SK-N-SH (cell line): ENCODE data around the gene FERMT1. TPM values are rescaled to one million over a fixed set of nuclear protein-coding genes. Genes with fewer than 3 reads are reported as not detected.
A peak's percentile ranks its signal among the peaks of the same experiment; 100 is the strongest.
"Not testable (repeated sequence)": the region's sequence is repeated elsewhere in the genome, so short reads cannot be mapped to it uniquely, and the experiment has no call there.

Experiments used
- CTCF ChIA-PET: fragments of 300-600, 350-600 bp; formaldehyde crosslinking; extraction: SDS; loops from one replicate; lab custom pipeline; 2021; lab: Yijun Ruan, JAX
- POLR2A ChIA-PET: fragments of 350-600 bp; sonication (Branson Sonifier 250); formaldehyde crosslinking; extraction: SDS; loops from one replicate; lab custom pipeline; 2020; ENCODE audit warnings: antibody characterized with exemption, inconsistent platforms; lab: Yijun Ruan, JAX
- DNase-seq: peaks from one replicate; pipeline ENCODE4 v3.0.0; 2012
- H2AFZ ChIP-seq: fragments of 200-600 bp; sonication (generic); 2 replicates; pipeline ENCODE4 v1.8.1; 2016; ENCODE audit warnings: antibody characterized with exemption, mild to moderate bottlenecking, low read depth
- H3F3A ChIP-seq: fragments of 200-600 bp; sonication (generic); replicated peaks from 2 replicates; pipeline ENCODE3; 2016; ENCODE audit warnings: antibody characterized with exemption, mild to moderate bottlenecking; ENCODE audit not compliant: insufficient read depth
- H3K27ac ChIP-seq, 2 experiments: fragments of 200-500 bp in 1 of 2; fragments of 200-600 bp in 1 of 2; sonication (Bioruptor generic) in 1 of 2; sonication (generic), shearing (Covaris generic) in 1 of 2; 2 replicates each; pipeline versions ENCODE4 v1.5.1 to v1.6.1; 2014 to 2016; ENCODE audit warnings: low read depth in 2 of 2, inconsistent platforms in 1 of 2, low read length in 1 of 2, mild to moderate bottlenecking in 1 of 2, mixed read lengths in 1 of 2
- H3K27me3 ChIP-seq: fragments of 200-600 bp; sonication (generic), shearing (Covaris generic); 2 replicates; pipeline ENCODE4 v1.6.1; 2016; ENCODE audit warnings: mixed run types; ENCODE audit not compliant: insufficient read depth
- H3K36me3 ChIP-seq, 2 experiments: fragments of 200-500 bp in 1 of 2; fragments of 200-600 bp in 1 of 2; sonication (Bioruptor generic) in 1 of 2; sonication (generic) in 1 of 2; replicated peaks in 1 of 2; 2 replicates each; pipeline versions ENCODE3 to v1.5.1; 2014 to 2016; ENCODE audit warnings: low read length in 1 of 2, mild to moderate bottlenecking in 1 of 2; ENCODE audit not compliant: insufficient read depth in 2 of 2, control insufficient read depth in 1 of 2
- H3K4me1 ChIP-seq, 2 experiments: fragments of 200-500 bp in 1 of 2; fragments of 200-600 bp in 1 of 2; sonication (Bioruptor generic) in 1 of 2; sonication (generic), shearing (Covaris generic) in 1 of 2; 2 replicates each; pipeline versions ENCODE4 v1.5.1 to v1.6.1; 2014 to 2016; ENCODE audit warnings: low read depth in 1 of 2, low read length in 1 of 2, mixed run types in 1 of 2; ENCODE audit not compliant: insufficient read depth in 2 of 2, control insufficient read depth in 1 of 2
- H3K4me2 ChIP-seq: fragments of 200-600 bp; sonication (generic), shearing (Covaris generic); 2 replicates; pipeline ENCODE4 v1.6.1; 2017; ENCODE audit warnings: mixed run types
- H3K4me3 ChIP-seq, 2 experiments: fragments of 200-500 bp in 1 of 2; fragments of 200-600 bp in 1 of 2; sonication (Bioruptor generic) in 1 of 2; sonication (generic), shearing (Covaris generic) in 1 of 2; 2 replicates each; pipeline versions ENCODE4 v1.5.1 to v1.8.1; 2014 to 2016; ENCODE audit warnings: low read depth in 2 of 2, inconsistent platforms in 1 of 2, low read length in 1 of 2, mild to moderate bottlenecking in 1 of 2, mixed read lengths in 1 of 2, moderate library complexity in 1 of 2
- H3K79me2 ChIP-seq: fragments of 200-600 bp; sonication (generic); 2 replicates; pipeline ENCODE4 v1.8.1; 2017; ENCODE audit warnings: mild to moderate bottlenecking; ENCODE audit not compliant: insufficient read depth
- H3K9ac ChIP-seq: fragments of 200-600 bp; sonication (generic); 2 replicates; pipeline ENCODE4 v1.6.1; 2017; ENCODE audit warnings: mixed run types
- H3K9me2 ChIP-seq: fragments of 200-600 bp; sonication (generic); 2 replicates; pipeline ENCODE4 v1.6.1; 2017; ENCODE audit warnings: mixed run types
- H3K9me3 ChIP-seq: fragments of 200-600 bp; sonication (generic); 2 replicates; pipeline ENCODE4 v1.6.1; 2017; ENCODE audit warnings: mixed run types, mild to moderate bottlenecking, moderate library complexity
- H4K20me1 ChIP-seq: fragments of 200-600 bp; sonication (generic); 2 replicates; pipeline ENCODE4 v1.6.1; 2017; ENCODE audit warnings: mild to moderate bottlenecking, mixed run types; ENCODE audit not compliant: insufficient read depth
- CHD2 ChIP-seq: fragments of 150-350 bp; IDR thresholded peaks from 2 replicates; pipeline ENCODE4 v1.6.1; 2018; ENCODE audit warnings: low read length; ENCODE audit not compliant: partially characterized antibody
- FOSL2 ChIP-seq: IDR thresholded peaks from 2 replicates; pipeline ENCODE4 v1.4.0; 2012; ENCODE audit warnings: low read depth, mild to moderate bottlenecking, moderate library complexity, borderline replicate concordance
- FOXJ3 ChIP-seq: sonication (generic); formaldehyde crosslinking; IDR thresholded peaks from 2 replicates; pipeline ENCODE4 v1.5.1; 2020; ENCODE audit warnings: mild to moderate bottlenecking, missing genetic modification reagents
- GATA2 ChIP-seq: sonication (generic); formaldehyde crosslinking; IDR thresholded peaks from 2 replicates; pipeline ENCODE4 v1.5.0; 2020; ENCODE audit warnings: mild to moderate bottlenecking, missing genetic modification reagents
- JUND ChIP-seq: IDR thresholded peaks from 2 replicates; pipeline ENCODE4 v1.4.0; 2012
- MEF2A ChIP-seq: IDR thresholded peaks from 2 replicates; pipeline ENCODE4 v1.4.0; 2012; ENCODE audit warnings: low read depth, borderline replicate concordance
- MXI1 ChIP-seq: IDR thresholded peaks from 2 replicates; pipeline ENCODE4 v1.6.1; 2012; ENCODE audit warnings: mild to moderate bottlenecking, low read depth, low read length, improper control_type of control experiment
- NFIC ChIP-seq: IDR thresholded peaks from 2 replicates; pipeline ENCODE4 v1.4.0; 2012; ENCODE audit warnings: borderline replicate concordance
- PBX3 ChIP-seq: IDR thresholded peaks from 2 replicates; pipeline ENCODE4; 2012
- RCOR1 ChIP-seq: fragments of 150-350 bp; IDR thresholded peaks from 2 replicates; pipeline ENCODE4 v1.6.1; 2017; ENCODE audit warnings: antibody characterized with exemption, low read length
- RXRA ChIP-seq: IDR thresholded peaks from 2 replicates; pipeline ENCODE4 v1.4.0; 2012; ENCODE audit warnings: low read depth, mild to moderate bottlenecking, borderline replicate concordance
- TAF1 ChIP-seq: IDR thresholded peaks from 2 replicates; pipeline ENCODE4 v1.6.1; 2012; ENCODE audit warnings: low read depth, mild to moderate bottlenecking, low read length, moderate library complexity, borderline replicate concordance
- WGBS: methylation state at CpG from one replicate; pipeline ENCODE4 v1.1.6; 2017; ENCODE audit warnings: low lambda C conversion rate; 5-methylcytosine and 5-hydroxymethylcytosine counted together
- polyA plus RNA-seq, 3 experiments: library from polyadenylated mRNA; depleted of rRNA; stranded (reverse); fragments of >200 nt; gene quantifications; 2 replicates each; pipeline ENCODE4 v1.2.3, GENCODE V29; 2012

The FERMT1 gene
- polyA plus RNA-seq, 1 of the 3 experiments (the other 2 are of a cell fraction): 0.81 TPM

GRCh38 chr20:6057139-6057538, 65.7 kb downstream of the FERMT1 start:
- DNase-seq: no peak
- no peaks in the 10 kb centered on the region for H3K9me3 ChIP-seq
- no peak overlapping the region for H3K4me2 ChIP-seq
- WGBS: 85% methylated on average over 2 of the region's 2 CpGs
- H3K27me3 ChIP-seq: peaks cover 7% of the 10 kb centered on the region; the same call in 1 of the 2 replicates
- CTCF ChIA-PET: interaction anchor here (0.9 to 1.6 kb wide), 3 partner anchors 20 to 528 kb away, joined by 3 to 4 read pairs (median 3); no protein-coding TSS in a partner anchor
- no peaks in the 10 kb centered on the region for H4K20me1 ChIP-seq
- no peaks in the 10 kb centered on the region for H3F3A ChIP-seq
- no peaks in the 10 kb centered on the region for H3K9me2 ChIP-seq
- no peaks in the 10 kb centered on the region for H3K36me3 ChIP-seq
- no peak overlapping the region for H2AFZ ChIP-seq
- H3K4me1 ChIP-seq: peaks cover 0 to 21% of the 10 kb centered on the region in 2 experiments; a peak in 1 of 4 replicates
- H3K79me2 ChIP-seq: no peaks in the 10 kb centered on the region
- H3K27ac ChIP-seq: no peak overlapping the region
- no peak for TF ChIP-seq RXRA
- no peak for TF ChIP-seq GATA2 (CRISPR knock-in tag)
- TF ChIP-seq NFIC: no peak
- TF ChIP-seq FOXJ3 (CRISPR knock-in tag): no peak
- TF ChIP-seq JUND: no peak
- no peak for TF ChIP-seq FOSL2
- no peak for TF ChIP-seq CHD2
- TF ChIP-seq MEF2A: no peak
- no peak for TF ChIP-seq TAF1
- TF ChIP-seq MXI1: no peak
- TF ChIP-seq, all 33 proteins: peak for 0
- POLR2A ChIA-PET: no interaction called here
- Histone ChIP-seq H3K9ac (no peak overlapping the region), H3K4me3 (no peak overlapping the region)

- WGBS: 90% methylated on average over 8 of the region's 9 CpGs
- no peak for TF ChIP-seq MXI1
- TF ChIP-seq, all 33 proteins: peak for 0
- CTCF ChIA-PET: interaction anchor here (0.9 to 1.6 kb wide), 5 partner anchors 21 to 527 kb away, joined by 3 to 4 read pairs (median 3); no protein-coding TSS in a partner anchor
- Histone ChIP-seq H3K9ac (no peak overlapping the region), H3F3A (no peaks in the 10 kb centered on the region), H3K79me2 (no peaks in the 10 kb centered on the region), H3K27me3 (peaks cover 7% of the 10 kb centered on the region; the same call in 1 of the 2 replicates), H3K4me2 (no peak overlapping the region), H4K20me1 (no peaks in the 10 kb centered on the region), H3K4me1 (peaks cover 0 to 21% of the 10 kb centered on the region in 2 experiments; a peak in 1 of 4 replicates), H3K4me3 (no peak overlapping the region), H2AFZ (no peak overlapping the region), H3K36me3 (no peaks in the 10 kb centered on the region), H3K27ac (no peak overlapping the region), H3K9me2 (no peaks in the 10 kb centered on the region), H3K9me3 (no peaks in the 10 kb centered on the region)
- no peak for DNase-seq
- POLR2A ChIA-PET: no interaction called here
Measured at GRCh38 chr20:6055981-6056569, 66.8 kb downstream of the FERMT1 start.

- CTCF ChIA-PET: interaction anchor here (1.2 kb wide), 1 partner anchor 51 kb away, joined by 3 read pairs; no protein-coding TSS in a partner anchor
- Histone ChIP-seq H3K4me1 (peaks cover 0 to 21% of the 10 kb centered on the region in 2 experiments; a peak in 1 of 4 replicates), H3K36me3 (no peaks in the 10 kb centered on the region), H3K9me3 (no peaks in the 10 kb centered on the region), H3K79me2 (no peaks in the 10 kb centered on the region), H3K27me3 (peaks cover 7% of the 10 kb centered on the region; the same call in 1 of the 2 replicates), H3K27ac (no peak overlapping the region), H3F3A (no peaks in the 10 kb centered on the region), H2AFZ (no peak overlapping the region), H3K4me3 (no peak overlapping the region), H4K20me1 (no peaks in the 10 kb centered on the region), H3K9me2 (no peaks in the 10 kb centered on the region), H3K9ac (no peak overlapping the region), H3K4me2 (no peak overlapping the region)
- 78% methylated on average over 9 of the region's 10 CpGs for WGBS
- POLR2A ChIA-PET: interaction anchor here (0.7 kb wide), 1 partner anchor 19 kb away, joined by 3 read pairs; no protein-coding TSS in a partner anchor
- TF ChIP-seq PBX3: no peak
- no peak for TF ChIP-seq RXRA
- peak; percentile 32; the same call in 1 of the 2 replicates for TF ChIP-seq GATA2 (CRISPR knock-in tag)
- TF ChIP-seq FOSL2: no peak
- TF ChIP-seq RCOR1: peak; percentile 72; the same call in 1 of the 2 replicates
- peak; percentile 48 for DNase-seq
Measured at GRCh38 chr20:6055161-6055783, 67.6 kb downstream of the FERMT1 start.

- POLR2A ChIA-PET, H3K9ac ChIP-seq, H4K20me1 ChIP-seq, H3K9me3 ChIP-seq, H3K36me3 ChIP-seq, H3F3A ChIP-seq, H3K27me3 ChIP-seq, H3K4me2 ChIP-seq, H3K4me3 ChIP-seq, DNase-seq, H3K79me2 ChIP-seq, H3K27ac ChIP-seq, H2AFZ ChIP-seq, H3K9me2 ChIP-seq: not testable (repeated sequence)
- CTCF ChIA-PET: interaction anchor here (1.2 kb wide), 1 partner anchor 51 kb away, joined by 3 read pairs; no protein-coding TSS in a partner anchor
- H3K4me1 ChIP-seq: peaks cover 0 to 21% of the 10 kb centered on the region in 2 experiments; a peak in 1 of 4 replicates
- 94% methylated on average over 4 of the region's 4 CpGs for WGBS
Measured at GRCh38 chr20:6054689-6055051, 68.2 kb downstream of the FERMT1 start.
